HG03025 (cell line): Measurements from ENCODE around the gene ATRX.
"Not testable (repeated sequence)": the region's sequence is repeated elsewhere in the genome, so short reads cannot be mapped to it uniquely, and the experiment has no call there.

ENCODE experiments used
- ATAC-seq: cut with Tn5 transposase; IDR thresholded peaks from one replicate; pipeline ENCODE4 v1.9.1; 2021; ENCODE audit warnings: mild to moderate bottlenecking, moderate library complexity; ENCODE audit not compliant: unreplicated experiment, low FRiP score

ATRX gene

GRCh38 chrX:77733342-77733741 lies 52.7 kb downstream of the ATRX start:
- ATAC-seq: no peak

- ATAC-seq: no peak
Measured at GRCh38 chrX:77731821-77732419, 54.1 kb downstream of the ATRX start.

GRCh38 chrX:77726095-77726494 lies 59.9 kb downstream of the ATRX start:
- not testable (repeated sequence) for ATAC-seq

GRCh38 chrX:77723681-77724080 lies 62.3 kb downstream of the ATRX start:
- ATAC-seq: no peak

- ATAC-seq: no peak
Measured at GRCh38 chrX:77719388-77719787, 66.6 kb downstream of the ATRX start.

GRCh38 chrX:77704881-77705280 lies 81.1 kb downstream of the ATRX start:
- ATAC-seq: no peak

- ATAC-seq: no peak
Measured at GRCh38 chrX:77698242-77698641, 87.8 kb downstream of the ATRX start.

GRCh38 chrX:77694491-77694890 lies 91.5 kb downstream of the ATRX start:
- ATAC-seq: no peak

- ATAC-seq: no peak
Measured at GRCh38 chrX:77693594-77693993, 92.4 kb downstream of the ATRX start.

- no peak for ATAC-seq
Measured at GRCh38 chrX:77691916-77692315, 94.1 kb downstream of the ATRX start.

- no peak for ATAC-seq
Measured at GRCh38 chrX:77689376-77689775, 96.6 kb downstream of the ATRX start.

GRCh38 chrX:77685683-77686082 lies 100.3 kb downstream of the ATRX start:
- ATAC-seq: not testable (repeated sequence)

GRCh38 chrX:77679144-77679543 lies 106.9 kb downstream of the ATRX start:
- no peak for ATAC-seq

- ATAC-seq: no peak
Measured at GRCh38 chrX:77675986-77676385, 110.0 kb downstream of the ATRX start.

- no peak for ATAC-seq
Measured at GRCh38 chrX:77668391-77669237, 117.4 kb downstream of the ATRX start.

GRCh38 chrX:77658886-77659285 lies 127.1 kb downstream of the ATRX start:
- no peak for ATAC-seq

GRCh38 chrX:77652095-77652494 lies 133.9 kb downstream of the ATRX start:
- no peak for ATAC-seq

GRCh38 chrX:77640702-77641101 lies 145.3 kb downstream of the ATRX start:
- ATAC-seq: no peak

GRCh38 chrX:77639820-77640219 lies 146.2 kb downstream of the ATRX start:
- no peak for ATAC-seq

GRCh38 chrX:77638397-77638796 lies 147.6 kb downstream of the ATRX start:
- ATAC-seq: no peak

GRCh38 chrX:77635373-77635772 lies 150.6 kb downstream of the ATRX start:
- ATAC-seq: no peak
